GM21360 (cell line): ENCODE results near the gene IGDCC3.
"Not testable (repeated sequence)": the region's sequence is repeated elsewhere in the genome, so short reads cannot be mapped to it uniquely, and the experiment has no call there.

Experiments
- ATAC-seq: cut with Tn5 transposase; IDR thresholded peaks from one replicate; pipeline ENCODE4 v1.9.1; 2021; ENCODE audit warnings: mild to moderate bottlenecking, moderate library complexity; ENCODE audit not compliant: unreplicated experiment

The IGDCC3 gene

DNA sequence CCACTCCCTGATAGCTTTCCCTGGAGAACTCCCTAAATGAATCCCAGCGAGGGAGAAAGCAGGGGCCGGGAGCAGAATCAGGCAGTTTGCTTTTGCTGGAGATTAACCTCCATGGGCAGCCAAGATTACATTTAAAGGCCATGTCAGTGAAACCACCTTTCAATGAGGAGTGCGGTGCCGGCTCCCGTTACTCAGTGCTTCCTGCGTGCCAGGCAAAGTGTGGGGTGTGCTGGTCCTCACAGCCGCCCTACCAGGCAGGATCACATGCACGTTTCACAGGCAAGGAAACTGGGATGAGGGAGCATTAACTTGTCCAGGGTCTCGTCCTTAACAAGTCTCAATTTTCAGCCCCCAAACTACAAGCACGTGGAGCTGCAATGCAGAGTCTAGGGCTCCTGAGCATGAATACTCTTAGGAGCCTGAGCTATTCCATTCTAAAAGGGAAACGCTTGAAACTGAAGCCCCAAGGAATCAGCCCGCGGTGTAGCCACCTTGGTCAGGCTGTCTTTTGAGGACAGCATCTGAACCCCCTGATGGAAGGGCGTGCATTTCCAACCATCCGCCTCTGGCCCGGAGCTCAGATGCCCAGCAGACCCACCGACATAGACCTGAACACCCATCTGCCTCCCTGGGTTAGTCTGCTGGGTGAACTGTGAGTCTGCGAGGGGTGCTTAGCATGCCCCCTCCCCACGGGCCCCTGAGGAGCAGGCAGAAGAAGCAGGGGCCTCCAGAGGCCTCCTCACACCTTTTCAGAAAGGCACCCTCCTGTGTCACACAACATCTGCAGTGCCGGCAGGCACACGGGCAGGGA lies 5.6 kb downstream of the IGDCC3 start:
- no peak for ATAC-seq

DNA sequence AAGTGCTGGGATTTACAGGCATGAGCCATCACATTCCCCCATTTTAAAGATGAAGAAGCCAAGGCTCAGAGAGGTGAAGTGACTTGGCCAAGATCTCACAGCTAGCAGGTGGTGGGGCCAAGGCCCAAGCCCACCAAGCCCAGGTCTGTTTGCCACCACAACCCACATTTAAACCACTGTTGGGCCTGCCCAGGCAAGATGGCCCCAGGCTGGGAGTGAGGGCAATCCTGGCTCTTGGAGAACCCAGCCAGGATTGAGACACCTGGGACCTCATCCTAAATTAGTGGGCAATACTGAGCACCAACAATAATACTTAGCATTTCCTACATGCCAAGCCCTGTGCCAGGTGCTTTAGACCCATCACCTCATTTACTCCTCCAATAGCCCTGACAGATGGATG lies 6.9 kb downstream of the IGDCC3 start:
- no peak for ATAC-seq

DNA sequence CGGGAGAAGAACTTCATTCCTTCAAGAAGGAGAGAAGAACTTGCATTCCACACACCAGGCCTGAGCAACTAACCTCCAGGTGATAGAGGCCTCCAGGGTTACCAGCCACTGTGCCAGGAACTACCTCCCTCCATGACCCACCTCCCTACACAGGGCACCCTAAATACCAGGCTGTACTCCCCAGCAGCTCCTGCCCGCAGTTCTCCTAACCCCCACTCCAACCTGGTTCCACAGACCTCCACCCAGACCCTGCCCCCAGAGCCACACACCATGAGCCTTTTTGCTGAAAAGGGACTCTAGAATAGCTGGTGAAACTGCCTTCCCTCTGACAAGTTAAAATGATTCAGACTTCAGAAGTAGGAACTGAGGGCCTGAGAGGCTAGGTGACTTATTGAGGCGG lies 8.2 kb downstream of the IGDCC3 start:
- ATAC-seq: no peak

DNA sequence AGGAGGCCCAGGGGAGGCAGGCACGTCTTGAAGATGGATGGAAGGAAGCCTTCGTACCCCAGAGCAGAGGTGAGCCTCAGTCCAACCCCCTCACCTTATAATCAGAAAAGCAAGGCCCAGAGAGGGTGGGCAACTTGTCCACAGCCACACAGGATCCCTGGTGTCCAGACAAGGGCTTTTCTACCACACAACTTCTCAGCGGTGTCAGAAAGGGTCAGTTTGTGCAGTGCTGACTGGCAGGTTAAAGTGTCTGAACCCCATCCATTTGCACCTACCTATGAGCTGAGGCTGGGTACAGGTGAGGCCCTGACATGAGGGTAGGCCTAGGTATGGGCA lies 8.6 kb downstream of the IGDCC3 start:
- ATAC-seq: no peak

DNA sequence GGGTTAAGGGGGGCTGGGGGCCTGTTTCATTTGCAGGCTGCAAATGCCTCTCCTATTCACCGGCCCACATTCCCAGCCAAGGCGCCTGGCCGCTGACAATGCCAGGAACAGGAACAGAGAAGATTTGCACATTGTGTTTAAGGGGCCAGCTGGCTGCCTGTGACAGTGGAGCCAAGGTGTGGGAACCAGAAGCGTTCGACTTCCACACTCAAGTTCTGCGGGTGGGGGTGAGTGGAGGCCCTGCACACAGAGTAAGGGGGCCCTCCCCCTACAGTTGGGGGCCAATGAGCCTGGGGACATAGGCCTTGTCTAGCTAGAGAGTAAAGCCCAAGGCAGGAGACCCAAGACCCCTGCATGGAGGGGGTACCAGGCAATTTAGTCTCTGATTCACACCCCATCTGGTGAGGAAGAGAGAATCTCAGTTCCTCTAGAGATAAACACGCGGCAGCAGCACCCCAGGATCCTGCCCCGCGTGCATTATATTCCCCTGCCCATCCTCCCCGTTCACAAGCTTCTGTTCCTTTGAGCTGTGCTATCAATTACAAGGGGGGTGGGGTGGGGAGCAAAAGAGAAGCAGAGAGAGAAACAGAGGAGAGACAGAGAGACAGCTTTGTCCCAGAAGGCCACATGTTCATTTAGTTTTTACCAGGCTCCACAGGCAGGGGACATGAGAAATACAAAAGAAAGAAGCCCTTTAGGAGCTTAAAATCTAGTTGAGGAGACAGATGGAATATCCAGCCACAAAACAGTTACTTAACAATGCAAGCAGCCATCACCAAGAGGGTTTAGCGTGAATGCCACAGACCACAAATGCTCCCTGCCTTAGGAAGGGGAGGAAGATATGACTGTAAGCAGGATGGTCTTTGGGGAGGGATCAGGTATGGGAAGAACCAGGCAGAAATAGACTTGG lies 9.2 kb downstream of the IGDCC3 start:
- no peak for ATAC-seq

DNA sequence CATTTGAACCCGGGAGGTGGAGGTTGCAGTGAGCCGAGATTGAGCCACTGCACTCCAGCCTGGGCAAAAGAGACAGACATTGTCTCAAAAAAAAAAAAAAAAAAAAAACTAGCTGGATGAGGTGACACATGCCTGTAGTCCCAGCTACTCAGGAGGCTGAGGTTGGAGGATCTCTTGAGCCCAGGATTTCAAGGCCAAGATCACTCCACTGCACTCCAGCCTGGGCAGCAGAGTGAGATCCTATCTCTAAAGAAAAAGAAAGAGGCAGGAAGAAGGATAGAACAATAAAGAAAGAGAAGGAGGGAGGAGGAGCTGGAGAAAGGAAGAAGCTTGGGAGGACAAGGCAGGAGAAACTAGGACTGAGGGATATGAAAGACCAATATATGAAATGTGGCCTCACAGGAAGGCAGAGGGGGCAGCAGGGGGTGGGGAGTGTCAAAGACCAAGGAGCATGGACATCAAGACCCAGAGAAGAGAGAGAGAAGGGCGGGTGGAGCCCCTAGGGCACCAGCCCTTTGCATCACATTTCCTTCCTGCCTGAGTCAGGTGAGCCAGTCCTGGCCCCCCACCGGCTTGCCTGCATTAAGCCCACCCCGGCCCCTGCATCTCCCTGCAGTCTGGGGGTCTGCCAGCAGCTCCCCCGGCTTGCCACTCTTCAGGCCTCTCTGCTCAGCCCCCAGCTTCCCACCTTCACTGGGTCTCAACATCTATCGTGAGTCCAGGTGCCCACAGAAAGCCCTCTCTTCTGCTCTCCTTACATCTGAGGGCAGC lies 11.5 kb downstream of the IGDCC3 start:
- ATAC-seq: no peak

DNA sequence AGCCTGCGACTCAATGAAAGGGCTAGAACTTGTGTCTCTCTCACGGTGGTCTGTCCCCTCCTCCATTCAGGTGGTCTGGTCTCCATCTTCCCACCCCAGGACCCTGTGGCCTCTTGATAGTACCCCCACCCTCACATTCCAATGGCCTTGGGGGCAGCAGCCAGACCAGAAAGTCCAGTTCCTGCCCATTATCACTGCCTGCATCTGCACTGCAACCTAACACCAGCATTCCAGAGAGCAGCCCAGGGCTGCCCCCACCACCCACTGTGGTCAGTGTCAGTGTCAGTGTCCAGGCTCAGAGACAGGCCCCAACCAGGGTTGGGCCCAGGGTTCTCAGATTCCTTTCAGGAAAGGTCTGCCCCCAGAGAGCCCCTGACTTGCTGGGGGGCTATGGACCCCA lies 12.6 kb downstream of the IGDCC3 start:
- no peak for ATAC-seq

DNA sequence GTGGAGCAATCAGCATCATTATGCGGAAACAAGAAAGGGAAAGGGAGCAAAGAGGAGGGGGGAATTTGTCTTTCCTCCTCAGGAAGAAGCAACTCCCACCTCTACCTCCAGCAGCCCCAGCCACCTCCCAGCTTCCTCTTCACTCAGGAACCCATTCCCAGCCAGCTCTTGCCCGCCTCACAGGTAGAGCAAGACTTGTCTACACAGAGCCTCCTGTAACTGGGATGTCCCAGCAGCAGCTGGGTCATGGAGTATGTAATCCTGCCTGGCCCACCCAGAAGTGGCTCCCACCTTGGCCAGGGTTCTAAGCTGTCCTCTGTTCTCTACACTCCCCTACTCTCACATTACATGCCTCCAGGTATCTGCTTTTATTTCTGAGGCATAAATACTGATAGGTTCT lies 14.0 kb downstream of the IGDCC3 start:
- ATAC-seq: no peak

DNA sequence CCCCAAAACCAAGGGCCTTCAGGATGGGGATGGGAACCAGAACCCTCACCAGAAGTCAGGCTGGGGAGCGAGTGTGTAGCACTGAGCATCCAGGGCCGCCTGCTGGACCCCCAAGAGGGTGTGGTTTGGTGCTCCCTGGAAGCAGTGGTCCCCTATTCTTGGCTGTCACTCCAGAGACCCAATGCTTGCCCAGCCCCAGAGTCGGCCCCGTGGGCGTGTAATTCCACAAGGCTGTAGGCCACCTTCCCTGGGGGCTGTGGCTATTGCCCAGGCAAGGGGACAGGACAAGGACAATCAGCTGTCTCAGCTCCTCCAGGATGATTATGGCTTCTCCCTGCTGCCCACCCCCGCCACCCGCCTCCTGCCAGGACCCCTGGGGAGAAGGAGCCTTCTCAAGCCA lies 14.5 kb downstream of the IGDCC3 start:
- ATAC-seq: no peak

DNA sequence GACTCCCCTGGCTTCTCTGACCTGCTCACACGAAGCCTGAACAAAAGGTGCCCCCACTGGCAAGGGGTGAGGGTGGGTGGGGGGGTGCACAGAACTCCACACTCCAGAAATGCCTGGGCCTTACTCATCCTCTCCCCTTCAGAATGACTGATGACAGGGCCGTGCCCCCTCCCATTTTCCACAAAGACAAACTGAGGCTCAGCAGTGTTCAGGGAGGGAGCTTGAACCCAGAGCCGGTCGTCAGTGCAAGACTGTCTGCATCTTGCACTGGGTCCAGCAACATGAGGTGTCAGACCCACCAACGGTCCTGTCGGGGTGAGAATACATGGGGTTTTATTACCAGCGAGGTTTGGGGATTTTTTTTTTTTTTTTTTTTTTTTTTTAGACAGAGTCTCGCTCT lies 15.3 kb downstream of the IGDCC3 start:
- ATAC-seq: no peak

DNA sequence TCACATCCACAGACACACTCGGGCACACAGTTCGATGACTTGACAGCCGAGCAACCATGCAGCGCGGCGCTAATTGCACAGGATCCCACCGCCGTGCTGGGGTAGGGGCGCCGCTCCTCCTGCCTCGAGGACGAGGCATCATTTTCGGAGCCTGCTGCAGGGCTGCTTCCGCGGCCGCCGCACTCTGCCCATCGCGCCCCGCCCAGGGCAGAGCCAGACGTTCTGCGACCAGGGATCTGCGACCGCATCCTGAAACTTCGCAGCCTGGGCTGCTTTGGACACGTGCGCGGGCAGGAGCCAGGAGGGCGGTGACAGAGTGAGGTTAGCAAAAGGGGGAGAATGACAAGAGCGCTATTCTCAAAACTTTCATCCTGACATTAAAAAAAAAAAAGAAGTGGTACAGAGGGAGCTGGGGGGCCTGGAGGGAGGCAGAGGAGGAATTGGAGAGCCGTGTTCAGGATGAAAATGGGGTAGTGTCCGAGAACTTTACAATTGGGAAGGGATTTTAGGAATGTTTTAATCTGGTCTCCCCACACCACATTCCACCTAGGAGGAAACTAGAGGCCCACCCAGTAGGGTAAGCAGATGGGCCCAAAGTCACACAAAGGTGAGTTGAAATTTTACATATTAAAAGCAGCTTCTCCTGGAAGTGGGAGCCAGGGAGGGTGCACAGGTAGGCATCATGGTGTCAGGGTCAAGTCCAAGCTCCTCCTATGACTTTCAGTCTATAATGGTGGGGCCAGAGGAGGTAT lies 15.9 kb downstream of the IGDCC3 start:
- no peak for ATAC-seq

DNA sequence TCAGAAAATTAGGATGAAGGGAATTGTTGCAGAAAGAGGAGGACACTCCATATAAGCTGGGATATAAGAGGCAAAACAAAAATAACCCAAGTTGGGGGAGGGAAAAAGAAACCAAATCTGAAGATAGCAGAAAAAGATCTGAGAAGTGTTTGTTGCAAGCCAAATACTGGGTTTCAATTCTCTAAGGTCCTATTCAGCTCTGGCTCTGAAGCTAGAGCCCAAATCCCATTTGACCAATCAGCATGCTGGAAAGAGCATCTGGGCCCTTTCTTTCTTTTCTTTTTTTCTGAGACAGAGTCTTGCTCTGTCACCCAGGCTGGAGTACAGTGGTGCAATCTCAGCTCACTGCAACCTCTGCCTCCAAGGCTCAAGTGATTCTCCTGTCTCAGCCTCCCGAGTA lies 17.3 kb downstream of the IGDCC3 start:
- ATAC-seq: no peak

DNA sequence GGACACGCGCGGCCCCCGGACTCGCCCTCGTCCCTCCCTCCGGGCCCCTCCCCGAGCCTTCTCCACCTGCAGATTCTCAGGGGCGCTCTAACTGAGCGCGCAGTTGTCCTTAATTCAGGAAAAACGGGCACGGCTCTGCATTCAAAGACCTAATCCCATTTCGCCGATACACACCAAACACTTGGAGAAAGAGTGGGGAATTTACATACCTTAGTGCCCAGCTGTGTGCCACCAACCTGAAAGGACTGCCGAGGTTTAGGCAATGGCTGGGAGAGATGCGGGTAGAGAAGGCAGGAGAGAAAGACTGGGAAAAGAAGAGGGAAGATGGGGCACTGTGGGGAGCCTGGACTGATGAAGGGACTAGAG lies 21.8 kb downstream of the IGDCC3 start:
- ATAC-seq: no peak

DNA sequence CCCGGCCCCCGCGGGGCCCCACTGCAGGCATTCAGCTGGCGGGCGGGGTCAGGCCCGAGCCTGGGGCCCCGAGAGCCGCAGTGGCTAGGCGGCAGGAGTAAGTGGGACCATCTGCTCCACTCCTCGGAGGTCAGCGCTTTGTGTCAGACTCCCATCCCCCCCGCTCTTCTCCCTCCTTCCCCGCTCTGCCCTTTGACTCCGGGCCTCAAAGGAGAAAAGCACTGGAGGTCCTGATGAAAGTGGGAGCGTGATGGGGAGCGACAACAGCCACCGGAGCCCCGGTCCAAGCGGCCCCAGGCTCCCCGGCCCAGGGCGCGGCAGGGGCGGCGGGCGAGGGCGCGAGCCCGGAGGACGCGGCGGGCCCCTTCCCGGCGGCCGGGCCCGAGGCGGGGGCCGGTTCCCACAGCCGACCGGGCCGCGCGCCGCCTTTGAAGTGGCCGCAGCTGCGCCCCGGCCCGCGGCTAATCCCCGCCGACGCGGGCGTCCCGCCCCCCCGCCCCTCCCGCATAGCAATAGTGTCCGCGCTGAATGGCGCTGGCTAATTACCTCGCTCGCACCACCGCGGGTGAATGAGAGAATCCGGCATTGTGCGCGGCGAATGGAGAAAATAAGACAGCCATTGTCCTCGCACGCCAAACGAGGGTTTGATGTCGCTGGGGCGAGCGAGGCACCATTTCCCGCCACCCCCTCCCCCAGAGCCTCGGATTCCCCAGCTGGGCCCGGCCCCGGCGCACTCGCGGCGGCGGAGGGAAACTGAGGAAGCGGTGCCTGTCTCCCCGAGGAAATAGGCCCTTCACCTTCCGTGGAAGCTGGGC lies 22.4 kb downstream of the IGDCC3 start:
- ATAC-seq: no peak

DNA sequence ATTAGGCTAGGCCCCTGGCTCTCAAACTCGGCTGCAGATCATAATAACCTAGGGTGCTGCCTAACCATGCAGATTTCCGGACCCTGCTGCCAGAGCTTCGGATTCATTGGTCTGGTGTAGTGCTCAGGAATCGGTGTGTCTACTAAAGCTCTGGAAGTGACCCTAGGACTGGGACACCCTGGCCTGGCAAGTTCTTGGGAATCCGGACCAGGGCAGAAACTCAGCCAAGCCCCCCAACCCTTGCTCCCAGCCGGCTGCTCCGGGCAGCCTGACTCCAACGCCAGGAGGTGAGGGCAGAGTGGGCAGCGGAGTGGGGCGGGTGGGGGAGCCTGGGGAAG lies 23.0 kb downstream of the IGDCC3 start:
- ATAC-seq: no peak

DNA sequence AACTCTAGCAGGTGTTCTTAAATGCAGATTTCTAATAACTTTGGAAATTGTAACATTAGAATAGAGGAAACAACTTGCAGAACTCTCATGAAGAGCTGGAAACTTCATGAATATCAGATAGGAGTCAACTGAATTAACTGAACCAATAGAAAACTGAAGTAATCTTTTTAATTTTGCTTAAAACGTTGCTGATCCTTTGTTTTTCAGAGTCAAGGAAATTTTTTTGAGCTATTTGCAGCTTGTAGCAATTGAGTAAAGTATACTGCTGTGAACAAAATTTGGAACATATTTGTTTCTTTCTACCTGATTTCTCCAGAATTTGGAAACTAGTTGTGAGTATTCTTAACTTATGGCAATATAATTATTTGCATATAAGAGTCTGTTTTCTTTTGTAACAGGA lies 25.8 kb downstream of the IGDCC3 start:
- ATAC-seq: not testable (repeated sequence)

DNA sequence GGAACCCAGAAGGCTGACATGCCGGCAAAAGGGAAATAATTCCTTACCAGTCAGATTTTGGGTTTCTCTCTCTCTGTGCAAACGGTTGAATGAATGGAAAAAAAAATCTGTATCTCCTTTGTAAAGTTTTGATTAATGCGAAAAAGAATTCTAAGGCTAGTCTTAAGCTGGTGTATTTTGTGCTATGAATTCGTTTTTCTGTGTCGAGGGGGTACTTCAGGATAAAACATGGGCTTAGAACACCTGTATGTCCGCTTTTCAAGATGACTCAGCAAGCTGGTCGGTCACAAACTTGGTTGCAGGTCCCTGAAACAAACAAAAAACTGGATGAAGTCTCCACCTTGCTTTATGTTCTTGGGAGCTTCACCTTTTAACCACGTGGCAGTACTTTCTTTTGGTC lies 28.5 kb downstream of the IGDCC3 start:
- no peak for ATAC-seq

DNA sequence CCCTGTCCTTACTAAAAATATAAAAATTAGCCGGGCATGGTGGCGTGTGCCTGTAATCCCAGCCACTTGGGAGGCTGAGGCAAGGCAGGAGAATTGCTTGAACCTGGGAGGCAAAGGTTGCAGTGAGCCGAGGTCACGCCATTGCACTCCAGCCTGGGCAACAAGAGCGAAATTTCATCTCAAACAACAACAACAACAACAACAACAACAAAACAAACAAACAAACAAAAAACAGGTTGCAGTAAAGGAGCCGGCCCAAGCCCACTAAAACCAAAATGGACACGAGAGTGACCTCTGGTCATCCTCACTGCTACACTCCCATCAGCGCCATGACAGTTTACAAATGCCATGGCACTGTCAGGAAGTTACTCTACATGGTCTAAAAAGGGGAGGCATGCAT lies 30.0 kb downstream of the IGDCC3 start:
- ATAC-seq: not testable (repeated sequence)

DNA sequence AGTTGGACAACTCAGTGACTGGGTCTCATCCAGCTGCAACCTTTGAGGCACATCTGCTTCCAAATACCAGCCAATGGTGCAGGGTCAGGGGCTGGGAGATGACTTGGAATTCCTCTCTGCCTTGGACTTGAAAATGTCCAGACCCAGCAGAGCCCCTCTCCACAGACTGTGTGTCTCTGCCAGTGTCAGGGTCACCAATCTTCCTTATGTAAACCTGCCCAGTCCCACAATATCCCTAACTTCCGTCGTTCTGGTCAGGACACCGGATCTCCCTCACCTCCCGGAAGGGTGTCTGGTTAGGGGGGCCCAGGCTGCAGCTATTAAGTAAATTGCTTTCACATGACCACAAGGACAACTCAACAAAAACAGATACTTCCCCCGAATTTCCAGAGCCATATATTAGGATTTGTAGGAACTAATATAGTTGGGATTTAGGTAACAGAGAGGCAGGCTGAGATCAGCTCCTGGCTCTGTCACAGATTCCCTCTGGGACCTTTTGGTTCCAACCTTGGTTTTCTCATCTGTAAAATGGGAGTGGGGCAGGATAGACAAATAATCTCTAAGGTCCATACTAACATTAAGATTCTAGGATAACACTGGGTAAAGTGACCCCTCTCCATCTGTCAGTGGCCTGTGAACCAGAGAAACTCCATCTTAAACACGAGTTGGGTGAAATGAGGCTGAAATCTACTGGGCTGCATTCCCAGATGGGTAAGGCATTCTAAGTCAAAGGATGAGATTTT lies 30.8 kb downstream of the IGDCC3 start:
- no peak for ATAC-seq

DNA sequence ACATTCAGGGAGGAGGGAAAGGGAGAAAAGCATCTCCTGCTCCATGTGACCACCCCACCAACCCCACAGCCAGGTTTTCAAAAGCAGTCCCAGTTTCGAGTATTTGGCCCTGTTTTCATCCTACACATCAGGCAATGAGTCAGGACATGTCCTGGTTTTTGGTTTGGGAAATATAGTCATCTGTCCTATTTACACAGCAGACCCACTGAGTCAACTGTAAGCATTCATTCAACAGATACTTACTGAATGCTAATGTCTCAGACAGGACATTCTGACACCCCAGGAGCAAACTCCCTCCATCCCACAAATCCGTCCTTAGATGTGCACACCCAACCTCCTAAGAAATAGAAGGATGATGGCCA lies 32.9 kb downstream of the IGDCC3 start:
- ATAC-seq: no peak
